Trophoblast cell (in vitro differentiated cells and primary cell): ENCODE results near the gene CYP46A1.

ENCODE experiments used
- DNase-seq, 2 donors: peaks; one replicate each; pipeline ENCODE4 v3.0.0-alpha.2; 2016
- H2AFZ ChIP-seq: 2 replicates; pipeline ENCODE4 v1.6.1; 2013; ENCODE audit warnings: low read length, moderate library complexity, mild to moderate bottlenecking; ENCODE audit not compliant: insufficient read depth, poor library complexity
- H2AK5ac ChIP-seq: 2 replicates; pipeline ENCODE4 v1.6.1; 2013; ENCODE audit warnings: mild to moderate bottlenecking, low read length
- H2BK120ac ChIP-seq: 2 replicates; pipeline ENCODE4 v1.6.1; 2013; ENCODE audit warnings: low read length, mild to moderate bottlenecking, moderate library complexity; ENCODE audit not compliant: insufficient read depth, poor library complexity
- H2BK12ac ChIP-seq: 2 replicates; pipeline ENCODE4 v1.6.1; 2013; ENCODE audit warnings: mild to moderate bottlenecking, low read length, moderate library complexity
- H2BK5ac ChIP-seq: 2 replicates; pipeline ENCODE4 v1.6.1; 2013; ENCODE audit warnings: low read length, low read depth, moderate library complexity, mild to moderate bottlenecking; ENCODE audit not compliant: poor library complexity
- H3K14ac ChIP-seq: 2 replicates; pipeline ENCODE4 v1.6.1; 2013; ENCODE audit warnings: mild to moderate bottlenecking, low read length
- H3K18ac ChIP-seq: 2 replicates; pipeline ENCODE4 v1.6.1; 2013; ENCODE audit warnings: mild to moderate bottlenecking, low read length
- H3K23ac ChIP-seq: 2 replicates; pipeline ENCODE4 v1.6.1; 2013; ENCODE audit warnings: low read length
- H3K27ac ChIP-seq: 2 replicates; pipeline ENCODE4 v1.5.1; 2013; ENCODE audit warnings: low read depth, mild to moderate bottlenecking, inconsistent platforms, low read length, moderate library complexity
- H3K27me3 ChIP-seq: 2 replicates; pipeline ENCODE4 v1.6.1; 2013; ENCODE audit warnings: inconsistent platforms, mild to moderate bottlenecking, low read length, moderate library complexity; ENCODE audit not compliant: insufficient read depth
- H3K36me3 ChIP-seq, 2 experiments: 1 replicate in 1 of 2; 2 replicates in 1 of 2; pipeline ENCODE4 v1.6.1; 2013; ENCODE audit warnings: low read length in 2 of 2, mild to moderate bottlenecking in 2 of 2, moderate library complexity in 1 of 2; ENCODE audit not compliant: insufficient read depth in 2 of 2, control insufficient read depth in 1 of 2
- H3K4ac ChIP-seq: 2 replicates; pipeline ENCODE4 v1.6.1; 2013; ENCODE audit warnings: low read depth, mild to moderate bottlenecking, low read length, moderate library complexity
- H3K4me1 ChIP-seq, 2 experiments: 1 replicate in 1 of 2; 2 replicates in 1 of 2; pipeline ENCODE4 v1.6.1; 2013; ENCODE audit warnings: low read length in 2 of 2, mild to moderate bottlenecking in 2 of 2, moderate library complexity in 1 of 2; ENCODE audit not compliant: insufficient read depth in 2 of 2, control insufficient read depth in 1 of 2
- H3K4me2 ChIP-seq: 2 replicates; pipeline ENCODE4 v1.6.1; 2013; ENCODE audit warnings: inconsistent platforms, mild to moderate bottlenecking, low read length, moderate library complexity
- H3K4me3 ChIP-seq: 2 replicates; pipeline ENCODE4 v1.5.1; 2013; ENCODE audit warnings: mild to moderate bottlenecking, low read depth, low read length, inconsistent platforms
- H3K79me1 ChIP-seq: one replicate; pipeline ENCODE4 v1.6.1; 2013; ENCODE audit warnings: low read length
- H3K79me2 ChIP-seq: 2 replicates; pipeline ENCODE4 v1.6.1; 2013; ENCODE audit warnings: low read length, mild to moderate bottlenecking; ENCODE audit not compliant: control insufficient read depth, insufficient read depth, poor library complexity
- H3K9ac ChIP-seq: 2 replicates; pipeline ENCODE4 v1.6.1; 2013; ENCODE audit warnings: mild to moderate bottlenecking, low read length
- H3K9me3 ChIP-seq: 2 replicates; pipeline ENCODE4 v1.6.1; 2013; ENCODE audit warnings: low read depth, mild to moderate bottlenecking, control low read depth, inconsistent platforms, low read length; ENCODE audit not compliant: insufficient read depth
- H4K12ac ChIP-seq: 2 replicates; pipeline ENCODE4 v1.6.1; 2013; ENCODE audit warnings: low read depth, mild to moderate bottlenecking, low read length, moderate library complexity
- H4K8ac ChIP-seq: 2 replicates; pipeline ENCODE4 v1.6.1; 2013; ENCODE audit warnings: low read depth, mild to moderate bottlenecking, low read length, moderate library complexity
- H4K91ac ChIP-seq: one replicate; pipeline ENCODE4 v1.6.1; 2013; ENCODE audit warnings: low read depth, mild to moderate bottlenecking, low read length, moderate library complexity
- WGBS: extraction: QIAGEN DNeasy Blood & Tissue Kit; methylation state at CpG from one replicate; pipeline ENCODE4 v1.1.7; 2013; ENCODE audit warnings: missing lambda C conversion rate; ENCODE audit not compliant: insufficient read length, insufficient coverage; ENCODE audit errors: extremely low coverage; 5-methylcytosine and 5-hydroxymethylcytosine counted together

The CYP46A1 gene

DNA sequence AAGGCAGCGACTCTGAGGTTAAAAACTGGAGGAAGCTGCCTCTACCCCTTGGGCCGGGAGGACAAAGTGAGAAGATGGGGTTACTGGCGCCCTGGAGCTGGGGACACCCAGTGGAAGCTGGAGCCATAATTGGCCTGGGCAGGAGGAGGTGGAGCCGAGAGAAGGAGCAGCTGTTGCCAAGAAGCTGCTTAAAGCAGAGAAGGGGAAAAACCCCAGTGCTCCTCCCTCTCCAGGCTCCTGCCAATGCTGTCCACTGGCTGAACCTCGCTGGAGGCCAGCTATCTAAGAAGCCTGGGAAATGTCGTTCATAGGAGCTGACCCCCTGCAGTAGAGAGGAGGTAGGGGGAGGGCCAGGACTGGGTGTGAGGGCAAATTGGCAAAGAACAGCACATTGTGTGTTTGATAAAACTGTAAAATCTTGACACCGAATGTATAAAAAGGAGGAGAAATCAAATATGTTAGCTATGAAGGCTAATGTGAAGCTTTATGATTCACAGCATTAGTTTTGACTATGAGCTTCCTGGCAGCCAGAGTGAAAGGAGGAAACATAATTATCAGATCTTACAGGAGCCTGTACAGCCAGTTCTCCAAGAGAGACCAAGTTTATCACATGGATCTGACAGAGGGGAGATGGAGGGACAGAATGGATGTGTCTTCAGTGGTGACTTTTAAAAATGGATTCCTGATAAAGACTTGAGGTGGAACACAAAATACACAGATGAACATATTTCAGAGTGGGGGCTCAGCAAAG lies 29.7 kb upstream of the CYP46A1 start:
- H2BK5ac ChIP-seq, result no peak overlapping the region
- no peak overlapping the region for H3K9ac ChIP-seq
- H3K27ac ChIP-seq, result no peak overlapping the region
- H4K12ac ChIP-seq, result no peak overlapping the region
- H4K91ac ChIP-seq, result no peak overlapping the region
- H2AK5ac ChIP-seq, result no peak overlapping the region
- peaks cover 0 to 3% of the 10 kb centered on the region in 2 experiments for H3K36me3 ChIP-seq
- H3K79me1 ChIP-seq, result no peaks in the 10 kb centered on the region
- H2AFZ ChIP-seq, result no peak overlapping the region
- H3K14ac ChIP-seq, result no peak overlapping the region
- WGBS, result no CpG with 5 or more reads among the region's 7 CpGs
- no peak overlapping the region for H2BK12ac ChIP-seq
- no peak overlapping the region for H3K4me2 ChIP-seq
- no peak overlapping the region for H3K18ac ChIP-seq
- H3K27me3 ChIP-seq, result no peaks in the 10 kb centered on the region
- no peak overlapping the region for H4K8ac ChIP-seq
- no peak overlapping the region for H3K4ac ChIP-seq
- peaks cover 4 to 7% of the 10 kb centered on the region in 2 experiments for H3K4me1 ChIP-seq
- no peak overlapping the region for H2BK120ac ChIP-seq
- H3K9me3 ChIP-seq, result peaks cover 2% of the 10 kb centered on the region
- no peaks in the 10 kb centered on the region for H3K79me2 ChIP-seq
- peak overlapping the region; percentile 6 for H3K4me3 ChIP-seq
- no peak overlapping the region for H3K23ac ChIP-seq
- DNase-seq, result peak; percentile 41 to 81

DNA sequence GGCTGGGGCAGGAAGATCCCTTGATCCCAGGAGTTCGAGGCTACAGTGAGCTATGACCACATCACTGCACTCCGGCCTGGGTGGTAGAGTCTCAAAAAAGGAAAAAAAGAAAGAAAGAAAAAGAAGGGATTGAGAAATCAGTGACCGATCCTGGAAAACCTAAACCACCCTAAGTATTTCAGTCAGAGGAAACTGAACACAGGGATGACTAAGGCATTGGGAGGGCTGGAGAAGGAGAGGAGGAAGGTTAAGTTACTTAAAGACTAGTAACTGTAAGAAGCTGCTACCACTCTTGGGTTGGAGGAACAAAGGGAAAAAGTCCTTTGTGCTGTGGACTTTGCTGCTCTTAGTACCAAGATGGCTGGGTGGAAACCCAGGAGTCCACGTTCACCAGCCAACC lies 28.6 kb upstream of the CYP46A1 start:
- no peak overlapping the region for H3K27ac ChIP-seq
- no CpG with 5 or more reads among the region's 4 CpGs for WGBS

DNA sequence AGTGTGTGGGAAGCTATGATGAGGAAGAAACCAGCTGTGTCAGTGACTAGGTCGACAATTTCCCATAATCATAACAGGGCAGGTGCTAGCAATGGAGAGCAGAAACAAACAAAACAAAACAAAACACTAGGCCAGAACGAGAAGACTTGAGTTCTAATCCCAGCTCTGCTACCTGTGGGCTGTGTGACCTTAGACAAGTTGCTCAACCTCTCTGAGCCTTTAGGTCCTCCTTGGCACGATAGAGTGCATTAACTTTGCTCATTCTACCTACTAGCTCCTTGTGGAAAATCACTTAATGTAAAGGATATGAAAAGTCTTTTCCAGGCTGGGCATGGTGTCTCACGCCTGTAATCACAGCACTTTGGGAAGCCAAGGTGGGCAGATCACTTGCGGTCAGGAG lies 27.9 kb upstream of the CYP46A1 start:
- no peak overlapping the region for H3K23ac ChIP-seq
- no peak overlapping the region for H3K4me2 ChIP-seq
- H3K4me3 ChIP-seq, result no peak overlapping the region
- H3K79me1 ChIP-seq, result peaks cover 8% of the 10 kb centered on the region
- no peaks in the 10 kb centered on the region for H3K9me3 ChIP-seq
- H3K27ac ChIP-seq, result no peak overlapping the region
- H2BK5ac ChIP-seq, result no peak overlapping the region
- H2AK5ac ChIP-seq, result no peak overlapping the region
- no peak overlapping the region for H3K9ac ChIP-seq
- H3K79me2 ChIP-seq, result no peaks in the 10 kb centered on the region
- no peaks in the 10 kb centered on the region for H3K27me3 ChIP-seq
- no peak overlapping the region for H2BK120ac ChIP-seq
- peaks cover 10 to 14% of the 10 kb centered on the region in 2 experiments for H3K4me1 ChIP-seq
- DNase-seq, result no peak
- no peak overlapping the region for H3K14ac ChIP-seq
- no peak overlapping the region for H3K4ac ChIP-seq
- no peak overlapping the region for H2BK12ac ChIP-seq
- no peak overlapping the region for H4K91ac ChIP-seq
- no CpG with 5 or more reads among the region's 5 CpGs for WGBS
- H4K12ac ChIP-seq, result no peak overlapping the region
- H2AFZ ChIP-seq, result no peak overlapping the region
- peaks cover 0 to 3% of the 10 kb centered on the region in 2 experiments for H3K36me3 ChIP-seq
- no peak overlapping the region for H3K18ac ChIP-seq
- no peak overlapping the region for H4K8ac ChIP-seq

More for the DNA sequence above, 28.6 kb upstream of the CYP46A1 start:
- no peaks in the 10 kb centered on the region for H3K79me2 ChIP-seq
- H3K4ac ChIP-seq, result no peak overlapping the region
- H2BK5ac ChIP-seq, result no peak overlapping the region
- H4K12ac ChIP-seq, result no peak overlapping the region
- no peak overlapping the region for H3K4me3 ChIP-seq
- peaks cover 5% of the 10 kb centered on the region for H3K79me1 ChIP-seq
- no peak overlapping the region for H2AFZ ChIP-seq
- peaks cover under 1% of the 10 kb centered on the region for H3K9me3 ChIP-seq
- H3K4me1 ChIP-seq, result peaks cover 4 to 9% of the 10 kb centered on the region in 2 experiments
- H3K36me3 ChIP-seq, result peaks cover 0 to 3% of the 10 kb centered on the region in 2 experiments
- H3K9ac ChIP-seq, result no peak overlapping the region
- no peak overlapping the region for H3K14ac ChIP-seq
- no peak overlapping the region for H2AK5ac ChIP-seq
- no peak overlapping the region for H2BK120ac ChIP-seq
- H3K4me2 ChIP-seq, result no peak overlapping the region
- no peak overlapping the region for H3K18ac ChIP-seq
- no peak overlapping the region for H4K8ac ChIP-seq
- no peak for DNase-seq
- no peak overlapping the region for H2BK12ac ChIP-seq
- H3K27me3 ChIP-seq, result no peaks in the 10 kb centered on the region
- H4K91ac ChIP-seq, result no peak overlapping the region
- no peak overlapping the region for H3K23ac ChIP-seq

DNA sequence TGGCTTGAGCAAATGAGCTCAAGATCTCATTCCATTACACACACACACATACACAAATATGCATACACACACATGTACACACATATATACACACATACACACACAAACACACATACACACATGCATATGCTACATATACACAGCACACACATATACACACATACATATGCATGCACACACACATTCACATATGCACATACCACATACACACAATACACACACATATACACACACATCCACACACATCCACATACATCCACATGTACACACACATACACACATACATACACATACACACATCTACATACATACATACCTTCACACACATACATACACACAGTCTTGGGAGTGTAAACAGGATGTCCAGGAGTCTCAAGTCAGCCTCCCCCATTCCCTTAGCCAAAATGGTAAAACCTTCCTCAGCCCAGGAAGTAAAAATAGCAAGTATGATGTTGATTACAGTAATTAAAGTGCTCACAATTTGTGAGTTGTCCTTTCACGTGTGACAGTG lies 26.4 kb upstream of the CYP46A1 start:
- Histone ChIP-seq H2BK5ac (no peak overlapping the region), H3K27ac (no peak overlapping the region), H3K4me2 (no peak overlapping the region), H3K4ac (no peak overlapping the region), H2BK12ac (no peak overlapping the region), H3K27me3 (no peaks in the 10 kb centered on the region), H3K79me2 (peaks cover under 1% of the 10 kb centered on the region), H2AFZ (no peak overlapping the region), H3K9me3 (no peaks in the 10 kb centered on the region), H4K91ac (no peak overlapping the region), H4K12ac (no peak overlapping the region), H3K79me1 (peaks cover 10% of the 10 kb centered on the region), H3K18ac (no peak overlapping the region), H4K8ac (no peak overlapping the region), H3K23ac (peak overlapping the region; percentile 87), H2AK5ac (no peak overlapping the region), H3K4me3 (no peak overlapping the region), H3K9ac (no peak overlapping the region), H3K4me1 (peaks cover 12 to 18% of the 10 kb centered on the region in 2 experiments), H3K14ac (no peak overlapping the region), H2BK120ac (no peak overlapping the region), H3K36me3 (no peaks in the 10 kb centered on the region)
- no CpG with 5 or more reads among the region's 1 CpG for WGBS
- no peak for DNase-seq
